H54 (cell line): Measurements from ENCODE around the gene MLF1.

ENCODE experiments used
- DNase-seq: peaks from one replicate; pipeline ENCODE4 v3.0.0; 2011; ENCODE audit warnings: low spot score, mixed read lengths; ENCODE audit not compliant: insufficient read length
- FAIRE-seq: peaks from 3 replicates; lab custom pipeline; 2011; peaks lifted over from hg19 to GRCh38; lab: Jason Lieb, UNC
- POLR2A ChIP-seq: IDR thresholded peaks from 2 replicates; pipeline ENCODE4 v1.6.1; 2011; ENCODE audit warnings: low read depth, mild to moderate bottlenecking, low read length

The MLF1 gene

DNA sequence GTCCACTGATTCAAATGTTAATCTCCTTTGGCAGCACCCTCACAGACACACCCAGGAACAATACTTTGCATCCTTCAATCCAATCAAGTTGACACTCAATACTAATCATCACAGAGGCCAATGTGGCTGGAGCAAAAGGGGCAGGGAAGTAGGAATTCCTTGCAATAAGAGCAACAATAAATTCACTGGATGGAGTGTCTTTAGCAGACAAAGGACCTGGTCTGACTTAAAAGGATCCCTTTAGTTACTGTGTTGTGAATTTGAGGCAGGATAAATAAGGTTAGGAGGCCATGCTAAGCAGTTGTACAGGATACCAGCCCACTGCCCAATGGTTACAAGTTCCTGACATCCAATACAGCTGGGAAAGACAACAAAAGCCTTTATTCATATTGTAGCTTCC, 61.0 kb downstream of the MLF1 start:
- FAIRE-seq (no peak), DNase-seq (no peak)
- no peak for TF ChIP-seq POLR2A

DNA sequence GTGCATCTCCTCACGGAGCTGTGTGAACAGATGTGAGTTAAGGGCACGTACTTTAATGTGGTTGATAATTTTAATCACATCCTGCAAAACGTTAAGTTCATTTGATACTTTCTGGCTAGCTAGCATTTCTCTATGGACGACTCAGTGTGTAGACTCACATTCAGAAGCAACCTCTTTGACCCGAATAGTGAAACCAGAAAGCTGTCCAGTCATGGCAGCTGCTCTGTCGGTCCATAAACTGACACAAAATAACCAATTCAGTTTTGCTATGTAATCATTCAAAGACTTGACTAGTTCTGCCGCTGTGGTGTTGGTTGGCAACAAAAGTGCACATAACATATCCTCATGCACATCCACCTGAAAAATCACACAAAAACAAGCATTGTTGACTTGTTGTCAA, 69.7 kb downstream of the MLF1 start:
- DNase-seq (no peak), FAIRE-seq (no peak)
- no peak for TF ChIP-seq POLR2A

DNA sequence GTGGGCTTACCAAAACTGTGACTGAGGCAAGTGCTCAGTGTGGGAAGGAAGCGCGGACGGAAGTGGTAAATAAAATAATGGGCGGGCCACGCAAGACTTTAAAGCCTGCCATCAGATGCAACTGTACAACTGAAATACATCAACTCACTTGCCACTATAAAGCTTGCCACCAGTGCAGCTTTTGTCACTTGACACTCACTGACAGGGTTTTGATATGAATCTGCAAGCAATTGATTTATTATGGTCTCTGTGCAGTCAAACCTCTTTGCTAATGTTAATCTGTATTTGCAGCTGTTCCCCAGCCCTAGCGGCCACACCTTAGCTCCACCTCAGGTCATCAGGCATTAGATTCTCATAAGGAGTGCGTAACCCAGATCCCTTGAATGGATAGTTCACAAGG, 71.0 kb downstream of the MLF1 start:
- TF ChIP-seq POLR2A, result no peak
- FAIRE-seq, result no peak
- no peak for DNase-seq

DNA sequence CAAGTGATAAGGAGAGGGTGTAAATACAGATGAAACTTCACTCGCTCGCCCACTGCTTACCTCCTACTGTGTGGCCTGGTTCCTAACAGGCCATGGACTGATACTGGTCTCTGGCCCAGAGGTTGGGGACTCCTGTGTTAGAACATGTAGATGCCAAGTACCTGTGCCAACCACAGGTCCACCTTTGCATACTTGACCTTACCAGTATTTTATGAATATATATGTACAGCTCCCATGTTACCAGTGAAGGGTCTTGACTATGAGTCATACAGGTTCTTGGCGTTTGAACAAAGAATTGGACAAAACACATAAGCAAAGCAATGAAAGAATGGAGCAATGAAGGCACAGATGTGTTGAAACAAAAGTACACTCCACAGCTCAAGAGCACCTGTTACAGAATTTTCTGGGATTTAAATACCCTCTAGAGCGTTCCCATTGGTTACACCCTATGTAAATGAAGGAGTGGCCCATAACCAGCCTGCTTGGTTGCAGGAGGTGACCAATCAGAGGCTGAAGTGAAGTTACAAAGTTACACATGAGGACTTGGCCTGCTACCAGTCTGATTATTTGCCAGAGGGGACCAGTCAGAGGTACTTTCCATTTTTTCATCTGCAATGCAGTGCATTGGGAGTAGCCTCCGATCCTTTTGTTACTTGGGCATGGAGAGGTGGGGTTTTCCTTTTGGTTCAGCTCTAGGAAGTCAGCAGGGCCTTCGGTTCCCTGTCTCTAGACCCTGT, 71.6 kb downstream of the MLF1 start:
- DNase-seq (no peak), FAIRE-seq (no peak)
- TF ChIP-seq POLR2A, result no peak

DNA sequence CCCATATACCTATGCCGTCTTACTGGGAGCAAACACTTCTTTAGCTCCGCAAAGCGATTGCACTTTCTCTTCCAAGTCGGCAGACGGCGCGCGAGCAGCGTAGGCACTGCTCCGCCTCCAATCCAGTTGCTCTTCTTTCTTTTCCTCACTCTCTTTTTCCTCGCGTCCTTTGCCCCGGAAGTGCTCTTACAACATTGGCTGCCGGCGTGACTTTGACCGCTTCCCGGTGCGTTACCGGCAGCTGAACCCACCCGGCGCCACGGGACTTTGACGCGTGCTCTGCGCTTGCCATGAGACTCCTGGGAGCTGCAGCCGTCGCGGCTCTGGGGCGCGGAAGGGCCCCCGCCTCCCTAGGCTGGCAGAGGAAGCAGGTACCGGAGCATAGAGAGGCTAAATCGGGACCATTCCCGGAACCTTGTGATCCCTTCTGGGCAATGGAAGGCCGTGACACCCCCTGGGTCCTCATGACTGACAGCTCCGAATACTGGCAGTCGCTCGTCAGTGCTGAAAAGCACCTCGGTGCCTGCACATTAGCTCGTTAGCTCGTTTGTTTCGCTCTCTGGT, 73.4 kb downstream of the MLF1 start, which contains the start of gene GFM1:
TSS of gene GFM1 (plus strand) at position 183 of the 564 bp plus-strand sequence. CDS start at position 291, 108 bp downstream.
- DNase-seq (peak; percentile 74), FAIRE-seq (peak; percentile 95)
- peak; percentile 69 for TF ChIP-seq POLR2A

DNA sequence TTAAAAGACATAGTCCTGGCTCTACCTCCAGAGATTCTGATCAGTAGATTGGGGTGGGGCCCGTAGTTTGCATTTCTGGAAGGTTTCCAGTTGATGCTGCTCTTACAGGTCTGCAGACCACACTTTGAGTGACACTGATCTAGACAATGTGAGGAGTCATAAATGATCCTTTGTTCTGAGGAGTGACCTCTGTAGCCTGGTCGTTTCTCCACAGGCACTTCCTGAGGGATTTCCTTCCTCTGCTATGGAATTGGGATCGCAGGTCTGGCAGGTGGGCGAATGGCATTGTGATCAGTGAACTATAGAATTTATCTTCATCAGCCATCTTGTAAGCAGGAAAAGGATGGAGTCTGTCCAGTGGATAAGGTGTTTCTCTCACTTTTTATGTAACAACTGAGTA, 78.8 kb downstream of the MLF1 start:
- DNase-seq (no peak), FAIRE-seq (no peak)
- TF ChIP-seq POLR2A, result no peak

DNA sequence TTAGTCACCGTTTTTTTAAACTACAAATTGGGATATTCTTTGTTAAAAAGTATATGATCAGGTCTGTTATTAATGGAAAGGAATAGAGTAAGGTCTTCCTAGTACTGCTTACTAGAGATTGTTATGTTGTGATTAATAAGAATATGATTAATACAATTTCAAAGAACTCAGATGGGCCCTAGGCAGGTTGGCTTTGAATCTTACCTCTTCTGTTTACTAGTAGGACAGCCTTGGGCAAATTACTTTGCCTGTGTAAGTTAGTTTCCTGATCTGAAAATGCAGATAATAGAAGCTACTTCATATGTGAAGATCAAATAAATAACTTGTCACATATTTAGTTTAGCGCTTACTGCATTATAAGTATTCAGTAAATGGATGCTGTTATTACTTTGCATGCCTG, 80.2 kb downstream of the MLF1 start:
- DNase-seq (no peak), FAIRE-seq (no peak)
- no peak for TF ChIP-seq POLR2A

DNA sequence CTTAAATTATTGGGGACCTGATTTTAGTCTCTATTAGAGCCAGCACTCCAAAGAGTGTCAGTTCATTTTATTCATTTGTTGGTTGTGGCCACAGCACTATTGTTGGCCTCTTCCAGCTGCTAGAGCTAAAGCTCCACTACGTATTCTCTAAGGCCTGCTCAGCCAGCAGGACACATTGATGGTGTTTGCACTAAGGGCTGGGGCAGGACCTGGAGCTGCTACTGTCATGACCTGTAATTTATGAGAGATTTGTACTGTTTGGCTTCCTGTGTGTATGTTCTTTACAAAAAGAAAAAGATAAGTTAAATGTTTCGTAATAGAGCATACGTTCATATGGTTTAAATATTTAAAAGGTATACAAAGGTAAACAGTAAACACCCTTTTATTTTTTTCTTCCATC, 81.5 kb downstream of the MLF1 start:
- no peak for TF ChIP-seq POLR2A
- FAIRE-seq (no peak), DNase-seq (no peak)
